K562 (cell line): ENCODE results near the gene MINDY4. TPM values are rescaled to one million over a fixed set of nuclear protein-coding genes. Genes with fewer than 3 reads are reported as not detected.

ENCODE experiments used
- ATAC-seq: fragments of 200-7000 bp; cut with Tn5 transposase; 3 replicates; pipeline ENCODE4 v1.9.1; 2020; ENCODE audit warnings: moderate library complexity
- BruUV-seq: library from RNA; stranded (reverse); fragments of 400-500 nt; replicated peaks from 2 replicates; lab custom pipeline; 2021; lab: Mats Ljungman, UMichigan
- CTCF ChIA-PET: fragments of 300-600 bp; formaldehyde crosslinking; extraction: SDS; loops from one replicate; lab custom pipeline; 2021; ENCODE audit warnings: low intra/inter-chr PET ratio; lab: Yijun Ruan, JAX
- POLR2A ChIA-PET: fragments of 300-600, 350-650 bp; sonication (Branson Sonifier 250); formaldehyde crosslinking; extraction: SDS; loops from one replicate; lab custom pipeline; 2021; ENCODE audit warnings: antibody characterized with exemption, inconsistent platforms; lab: Yijun Ruan, JAX
- DNase-seq, 4 experiments: peaks; one replicate each; pipeline versions ENCODE4 v3.0.0 to v3.0.0-alpha.2; 2011 to 2018; ENCODE audit warnings: low spot score in 3 of 4, mixed read lengths in 3 of 4; ENCODE audit errors: extremely low read depth in 1 of 4
- FAIRE-seq: peaks from 2 replicates; lab custom pipeline; 2011; peaks lifted over from hg19 to GRCh38; lab: Jason Lieb, UNC
- H2AFZ ChIP-seq: 2 replicates; pipeline ENCODE4 v1.6.0; 2011; ENCODE audit warnings: low read depth, low read length, control low read depth, inconsistent platforms
- H3K27ac ChIP-seq: fragments of 200-600 bp; 3 replicates; pipeline ENCODE4 v1.8.0; 2011; ENCODE audit warnings: low read depth, mild to moderate bottlenecking, control low read depth, inconsistent platforms, low read length, moderate library complexity, mixed read lengths; ENCODE audit errors: extremely low read depth
- H3K27me3 ChIP-seq, 2 experiments: fragments of 300-600 bp in 1 of 2; 2 replicates in 1 of 2; 3 replicates in 1 of 2; pipeline versions ENCODE4 v1.6.0 to v1.8.0; 2011; ENCODE audit warnings: inconsistent platforms in 2 of 2, low read length in 2 of 2, mild to moderate bottlenecking in 1 of 2, mixed read lengths in 1 of 2, moderate library complexity in 1 of 2; ENCODE audit not compliant: control insufficient read depth in 2 of 2, insufficient read depth in 2 of 2
- H3K36me3 ChIP-seq: fragments of 300-600 bp; 3 replicates; pipeline ENCODE4 v1.8.0; 2011; ENCODE audit warnings: mild to moderate bottlenecking, low read length, inconsistent platforms; ENCODE audit not compliant: control insufficient read depth, insufficient read depth
- H3K4me1 ChIP-seq, 2 experiments: fragments of 200-600 bp in 1 of 2; replicated peaks in 1 of 2; 2 replicates in 1 of 2; 3 replicates in 1 of 2; pipeline versions ENCODE4 v1.5.1 to v1.8.0; 2011; ENCODE audit warnings: inconsistent platforms in 2 of 2, low read length in 2 of 2, mild to moderate bottlenecking in 1 of 2, mixed read lengths in 1 of 2, moderate library complexity in 1 of 2; ENCODE audit not compliant: control insufficient read depth in 2 of 2, insufficient read depth in 2 of 2
- H3K4me2 ChIP-seq: 2 replicates; pipeline ENCODE4 v1.6.1; 2011; ENCODE audit warnings: low read length, control low read depth, inconsistent platforms, mixed read lengths; ENCODE audit not compliant: insufficient read depth
- H3K4me3 ChIP-seq: fragments of 200-600 bp; sonication (generic), shearing (Covaris generic); 2 replicates; pipeline ENCODE4 v1.5.1; 2016; ENCODE audit warnings: control low read depth, inconsistent platforms
- H3K79me2 ChIP-seq: fragments of 200-600 bp; 3 replicates; pipeline ENCODE4 v1.8.0; 2011; ENCODE audit warnings: low read length, inconsistent platforms; ENCODE audit not compliant: control insufficient read depth, insufficient read depth
- H3K9ac ChIP-seq, 2 experiments: 2 replicates each; pipeline versions ENCODE4 v1.6.0 to v1.6.1; 2011; ENCODE audit warnings: low read depth in 2 of 2, low read length in 2 of 2, control low read depth in 1 of 2, inconsistent platforms in 1 of 2, mild to moderate bottlenecking in 1 of 2, mixed read lengths in 1 of 2; ENCODE audit not compliant: insufficient read depth in 1 of 2
- H3K9me1 ChIP-seq: one replicate; pipeline ENCODE4 v1.6.0; 2011; ENCODE audit warnings: inconsistent platforms, mild to moderate bottlenecking, low read length, moderate library complexity; ENCODE audit not compliant: control insufficient read depth, insufficient read depth
- H3K9me3 ChIP-seq: replicated peaks from 2 replicates; pipeline ENCODE4 v1.5.1; 2011; ENCODE audit warnings: low read depth, low read length, inconsistent platforms; ENCODE audit not compliant: control insufficient read depth, insufficient read depth
- H4K20me1 ChIP-seq: replicated peaks from 2 replicates; pipeline ENCODE4 v1.6.1; 2011; ENCODE audit warnings: low read length, inconsistent platforms, mixed read lengths; ENCODE audit not compliant: control insufficient read depth, insufficient read depth
- CBFA2T3 ChIP-seq: fragments of 450-650 bp; IDR thresholded peaks from 2 replicates; pipeline ENCODE4 v1.6.1; 2017
- MCM7 ChIP-seq, 2 experiments: fragments of 450-650 bp; IDR thresholded peaks; 2 replicates each; pipeline ENCODE4 v1.6.1; 2016 to 2018
- PHF21A ChIP-seq: fragments of 450-650 bp; IDR thresholded peaks from 2 replicates; pipeline ENCODE4 v1.6.1; 2017; ENCODE audit warnings: low read depth, borderline replicate concordance
- TEAD1 ChIP-seq, 2 experiments: fragments of 450-650 bp in 1 of 2; sonication (generic) in 1 of 2; formaldehyde crosslinking; IDR thresholded peaks; 2 replicates each; pipeline versions ENCODE4 v1.4.0 to v1.8.0; 2020 to 2022; ENCODE audit warnings: mild to moderate bottlenecking in 2 of 2, missing genetic modification reagents in 1 of 2
- TRIM24 ChIP-seq, 2 experiments: fragments of 450-650 bp; IDR thresholded peaks; 2 replicates each; pipeline ENCODE4 v1.6.1; 2016
- ZNF212 ChIP-seq: fragments of 450-650 bp; formaldehyde crosslinking; IDR thresholded peaks from 2 replicates; pipeline ENCODE4 v1.4.0; 2020; ENCODE audit warnings: mild to moderate bottlenecking
- ZZZ3 ChIP-seq: fragments of 450-650 bp; IDR thresholded peaks from 2 replicates; pipeline ENCODE4 v1.6.1; 2016; ENCODE audit warnings: antibody characterized with exemption, mild to moderate bottlenecking, moderate library complexity
- WGBS: fragments of 100-300 bp; shearing (Covaris generic); methylation state at CpG from one replicate; pipeline ENCODE4 v1.1.6; 2016; ENCODE audit warnings: low coverage, mixed read lengths; ENCODE audit not compliant: insufficient coverage; ENCODE audit errors: missing lambda C conversion rate; 5-methylcytosine and 5-hydroxymethylcytosine counted together
- in situ Hi-C: fragments of 300-500 bp; cut with MboI; formaldehyde crosslinking; loops from 4 replicates; pipeline ENCODE4 v1.15.0; 2018; ENCODE audit warnings: inconsistent platforms, mixed read lengths
- intact Hi-C: fragments of 100-400 bp; cut with micrococcal nuclease; formaldehyde crosslinking; loops from 2 replicates; pipeline ENCODE4 v1.14.2; 2022
- polyA plus RNA-seq, 8 experiments: library from polyadenylated mRNA; depleted of rRNA in 4 of 8; stranded (reverse) in 5 of 8; unstranded in 3 of 8; fragments of >200 nt; fragmentation: Nextera tagmentation in 2 of 8; fragmentation: Illumina TruSeq in 1 of 8; extraction: Ambion mirVana in 2 of 8; extraction: Trizol in 1 of 8; gene quantifications; 2 replicates each; pipeline versions ENCODE4 v1.2.1 to v1.2.3, GENCODE V29; 2011 to 2014; ENCODE audit warnings: inconsistent platforms in 1 of 8, missing spikeins in 1 of 8
- total RNA-seq, 7 experiments: library from RNA; depleted of rRNA in 6 of 7; stranded (reverse); fragments of >200 nt in 6 of 7; fragmentation: Illumina TruSeq in 2 of 7; extraction: Trizol in 2 of 7; gene quantifications; 2 replicates each; pipeline versions ENCODE4 v1.2.1 to v1.2.3, GENCODE V29; 2011 to 2021; ENCODE audit warnings: low replicate concordance in 1 of 7
- TF ChIP-seq, protein P1 (sequence below): fragments of 250-450 bp; sonication (Bioruptor Pico); IDR thresholded peaks from 2 replicates; pipeline ENCODE4 v1.5.1; 2021; ENCODE audit warnings: mild to moderate bottlenecking

MINDY4 gene
- total and polyA plus RNA-seq, 9 of the 15 experiments (the other 6 are each of a cell fraction or from before 2014, with no cell fraction given), result 2.1 to 16.7 (median 11.0) TPM

DNA sequence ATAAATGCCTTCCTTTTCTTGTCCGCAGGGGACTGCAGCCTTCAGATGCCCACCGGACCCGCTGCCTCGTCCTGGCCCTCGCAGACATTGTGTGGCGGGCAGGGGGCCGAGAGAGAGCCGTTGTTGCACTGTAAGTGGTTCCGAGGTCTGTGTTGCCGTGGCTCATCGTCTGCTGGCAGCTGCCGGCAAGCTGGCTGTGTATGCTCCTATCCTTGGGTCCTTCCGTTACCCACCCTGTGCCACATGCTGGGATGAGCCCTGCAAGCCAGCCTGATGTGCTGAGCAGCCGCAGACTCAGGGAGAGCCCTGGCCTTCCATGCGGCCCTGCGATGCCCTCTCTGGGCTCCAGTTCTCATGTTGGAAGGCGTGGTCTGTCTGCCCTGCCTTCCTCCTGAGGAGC, 79.2 kb downstream of the MINDY4 start:
- FAIRE-seq, result no peak
- no peaks in the 10 kb centered on the region for H3K79me2 ChIP-seq

More for the DNA sequence above, 79.2 kb downstream of the MINDY4 start:
- ATAC-seq (no peak), DNase-seq (no peak)
- H3K4me2 ChIP-seq, result no peak overlapping the region
- POLR2A ChIA-PET, result interaction anchor here (0.6 kb wide), 1 partner anchor 297 kb away, joined by 3 read pairs; no protein-coding TSS in a partner anchor
- peaks cover 0 to 10% of the 10 kb centered on the region in 2 experiments; a peak in 1 of 5 replicates for H3K4me1 ChIP-seq
- H3K9me3 ChIP-seq, result no peaks in the 10 kb centered on the region
- H3K4me3 ChIP-seq, result no peak overlapping the region
- intact Hi-C loops, result no loop called here
- H2AFZ ChIP-seq, result no peak overlapping the region
- H3K9me1 ChIP-seq, result no peaks in the 10 kb centered on the region
- H3K36me3 ChIP-seq, result peaks cover 6% of the 10 kb centered on the region; the same call in 1 of the 3 replicates
- no peak overlapping the region; a peak in 1 of 4 replicates for H3K9ac ChIP-seq
- WGBS, result 85% methylated on average over 14 of the region's 17 CpGs
- H4K20me1 ChIP-seq, result no peaks in the 10 kb centered on the region
- H3K27ac ChIP-seq, result no peak overlapping the region
- in situ Hi-C loops, result no loop called here
- CTCF ChIA-PET, result no interaction called here
- TF ChIP-seq TRIM24 (IDR thresholded peaks at IDR 0.05) (no peak), TEAD1 (CRISPR knock-in tag; IDR thresholded peaks at IDR 0.05) (no peak), ZZZ3 (no peak), PHF21A (no peak), MCM7 (IDR thresholded peaks at IDR 0.05) (no peak), CBFA2T3 (no peak), ZNF212 (CRISPR knock-in tag) (no peak)
- TF ChIP-seq, protein P1, sequence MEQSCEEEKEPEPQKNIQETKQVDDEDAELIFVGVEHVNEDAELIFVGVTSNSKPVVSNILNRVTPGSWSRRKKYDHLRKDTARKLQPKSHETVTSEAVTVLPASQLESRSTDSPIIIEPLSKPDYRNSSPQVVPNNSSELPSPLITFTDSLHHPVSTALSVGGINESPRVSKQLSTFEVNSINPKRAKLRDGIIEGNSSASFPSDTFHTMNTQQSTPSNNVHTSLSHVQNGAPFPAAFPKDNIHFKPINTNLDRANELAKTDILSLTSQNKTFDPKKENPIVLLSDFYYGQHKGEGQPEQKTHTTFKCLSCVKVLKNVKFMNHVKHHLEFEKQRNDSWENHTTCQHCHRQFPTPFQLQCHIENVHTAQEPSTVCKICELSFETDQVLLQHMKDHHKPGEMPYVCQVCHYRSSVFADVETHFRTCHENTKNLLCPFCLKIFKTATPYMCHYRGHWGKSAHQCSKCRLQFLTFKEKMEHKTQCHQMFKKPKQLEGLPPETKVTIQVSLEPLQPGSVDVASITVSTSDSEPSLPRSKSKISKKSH (CRISPR knock-in tag), result no peak
- H3K27me3 ChIP-seq, result no peaks in the 10 kb centered on the region
- no TSS peak for BruUV-seq
